Left colon (tissue), 2 donors: ENCODE data around the gene LIMK1. TPM values are rescaled to one million over a fixed set of nuclear protein-coding genes. Genes with fewer than 3 reads are reported as not detected.
A peak's percentile ranks its signal among the peaks of the same experiment; 100 is the strongest.
"Not testable (repeated sequence)": the region's sequence is repeated elsewhere in the genome, so short reads cannot be mapped to it uniquely, and the experiment has no call there.

Source experiments
- ATAC-seq: fragments of 200-7000 bp; cut with Tn5 transposase; one replicate; pipeline ENCODE4 v1.9.1; 2020; ENCODE audit warnings: mild to moderate bottlenecking, moderate library complexity
- DNase-seq, 2 donors: peaks; one replicate each; pipeline ENCODE4 v3.0.0-alpha.2; 2020
- intact Hi-C, 2 donors: fragments of 100-400 bp; cut with DNase I in 1 of 2; cut with micrococcal nuclease in 1 of 2; formaldehyde crosslinking; loops; one replicate each; pipeline versions ENCODE4 v1.11.2 to v1.14.0; 2022; cut with DNase I, micrococcal nuclease
- long read RNA-seq: library from polyadenylated mRNA; unstranded; transcript quantifications from one replicate; pipeline ENCODE4 v2.0.0, GENCODE V29; 2021
- total RNA-seq, 2 donors: library from RNA; stranded (reverse); fragmentation: NEBNext Ultra II Directional; extraction: Animal tissue kit (Norgen Biotek cat#: 25700); gene quantifications; one replicate each; pipeline ENCODE4 v1.2.1, GENCODE V29; 2021
- donor health status: DM: no; HTN: no; CAD: no.
- donor health status: DM: yes; HTN: yes; CAD: no.

Gene LIMK1
- total RNA-seq: 10 to 100 TPM; 12.2 to 14.3 TPM
- long read RNA-seq, partial matches to known transcripts: 3 of 3 reads
- long read RNA-seq, other reads (novel, unspliced or antisense): 0 of 3 reads

GRCh38 chr7:74083117-74083876, at the start of gene LIMK1:
Gene LIMK1, plus strand, starts transcription at chr7:74083804. Its CDS starts 187 bp downstream, at chr7:74083991.
- peak; percentile 61 to 87 for DNase-seq
- ATAC-seq: peak; percentile 91
- intact Hi-C loops: no loop called here

GRCh38 chr7:74037609-74038008, 46.0 kb upstream of the LIMK1 start:
- ATAC-seq (peak; percentile 50), DNase-seq (peak in 1 of 2 donors; percentile 58)
- intact Hi-C loops: no loop called here

GRCh38 chr7:74038194-74038961, 45.2 kb upstream of the LIMK1 start:
- intact Hi-C loops: no loop called here
- ATAC-seq (no peak), DNase-seq (peak in 1 of 2 donors; percentile 44)

- ATAC-seq (no peak), DNase-seq (no peak)
- intact Hi-C loops: no loop called here
Measured at GRCh38 chr7:74039337-74039736, 44.3 kb upstream of the LIMK1 start.

- ATAC-seq (no peak), DNase-seq (no peak)
- intact Hi-C loops: no loop called here
Measured at GRCh38 chr7:74040101-74040790, 43.4 kb upstream of the LIMK1 start.

GRCh38 chr7:74040791-74041520, 42.6 kb upstream of the LIMK1 start:
- ATAC-seq (no peak), DNase-seq (no peak)
- intact Hi-C loops: no loop called here

GRCh38 chr7:74042746-74043522, 40.7 kb upstream of the LIMK1 start:
- peak; percentile 42 for ATAC-seq
- no peak for DNase-seq
- intact Hi-C loops: no loop called here

GRCh38 chr7:74043523-74043951, 40.1 kb upstream of the LIMK1 start:
- DNase-seq (no peak), ATAC-seq (peak; percentile 45)
- intact Hi-C loops: no loop called here

GRCh38 chr7:74044366-74045350, 38.9 kb upstream of the LIMK1 start:
- ATAC-seq (no peak), DNase-seq (no peak)
- intact Hi-C loops: no loop called here

- ATAC-seq, intact Hi-C loops, DNase-seq: not testable (repeated sequence)
Measured at GRCh38 chr7:74046581-74046980, 37.0 kb upstream of the LIMK1 start.

- DNase-seq (no peak), ATAC-seq (no peak)
- intact Hi-C loops: no loop called here
Measured at GRCh38 chr7:74047804-74048380, 35.7 kb upstream of the LIMK1 start.

GRCh38 chr7:74048999-74049599, 34.5 kb upstream of the LIMK1 start:
- DNase-seq: no peak
- no peak for ATAC-seq
- intact Hi-C loops: no loop called here

GRCh38 chr7:74049997-74050798, 33.4 kb upstream of the LIMK1 start:
- intact Hi-C loops: no loop called here
- DNase-seq: no peak

GRCh38 chr7:74051193-74051592, 32.4 kb upstream of the LIMK1 start:
- no peak for ATAC-seq
- intact Hi-C loops: no loop called here
- no peak for DNase-seq

More at GRCh38 chr7:74049997-74050798, 33.4 kb upstream of the LIMK1 start:
- no peak for ATAC-seq
